Measurements from ENCODE around the gene TTBK1.

GRCh38 chr6:43239054-43239453, 4.2 kb upstream of the TTBK1 start:
- no peak for TF ChIP-seq CTCF (IDR thresholded peaks at IDR 0.05)
- no peak for TF ChIP-seq POLR2A (IDR thresholded peaks at IDR 0.05)
